Naive thymus-derived CD4-positive, alpha-beta T cell (primary cell): ENCODE results near the gene CYP2B6. TPM values are rescaled to one million over a fixed set of nuclear protein-coding genes. Genes with fewer than 3 reads are reported as not detected.
"Not testable (repeated sequence)": the region's sequence is repeated elsewhere in the genome, so short reads cannot be mapped to it uniquely, and the experiment has no call there.

Experiments
- ATAC-seq: fragments of 150-1000 bp; cut with Tn5 transposase; 2 replicates; pipeline ENCODE4 v1.10.0; 2021; ENCODE audit warnings: mild to moderate bottlenecking, moderate library complexity
- CTCF ChIA-PET: fragments of 350-600 bp; sonication (Branson Sonifier 250); formaldehyde crosslinking; loops from one replicate; lab custom pipeline; 2021; ENCODE audit warnings: antibody characterized with exemption; lab: Charles Lee
- POLR2A ChIA-PET: fragments of 350-600 bp; sonication (Branson Sonifier 250); formaldehyde crosslinking; loops from one replicate; lab custom pipeline; 2021; ENCODE audit warnings: antibody characterized with exemption, inconsistent platforms; lab: Charles Lee
- DNase-seq, 9 donors: peaks; one replicate each; pipeline versions ENCODE4 v3.0.0 to v3.0.0-alpha.2; 2020 to 2022; ENCODE audit warnings: mixed read lengths in 1 of 9
- H3K27ac ChIP-seq: one replicate; pipeline ENCODE4 v1.7.0; 2013; ENCODE audit warnings: mild to moderate bottlenecking, low read depth, low read length, moderate library complexity
- H3K27me3 ChIP-seq, 2 donors: one replicate each; pipeline ENCODE4 v1.7.0; 2013; ENCODE audit warnings: low read length in 2 of 2, mild to moderate bottlenecking in 2 of 2, moderate library complexity in 2 of 2; ENCODE audit not compliant: control insufficient read depth in 2 of 2, insufficient read depth in 2 of 2
- H3K36me3 ChIP-seq, 3 experiments: 1 replicate in 2 of 3; 2 replicates in 1 of 3; pipeline ENCODE4 v1.7.0; 2013; ENCODE audit warnings: low read length in 3 of 3, mild to moderate bottlenecking in 3 of 3, moderate library complexity in 1 of 3; ENCODE audit not compliant: insufficient read depth in 3 of 3, control insufficient read depth in 2 of 3
- H3K4me1 ChIP-seq, 2 donors: one replicate each; pipeline ENCODE4 v1.7.0; 2013; ENCODE audit warnings: low read length in 2 of 2, mild to moderate bottlenecking in 2 of 2, moderate library complexity in 1 of 2; ENCODE audit not compliant: control insufficient read depth in 2 of 2, insufficient read depth in 2 of 2
- H3K4me3 ChIP-seq: 2 replicates; pipeline ENCODE4 v1.7.0; 2013; ENCODE audit warnings: mild to moderate bottlenecking, low read length
- H3K9me3 ChIP-seq, 3 experiments: 1 replicate in 2 of 3; 2 replicates in 1 of 3; pipeline ENCODE4 v1.7.0; 2013; ENCODE audit warnings: low read length in 3 of 3; ENCODE audit not compliant: control insufficient read depth in 2 of 3
- H3K27ac Mint-ChIP-seq, 9 donors: one replicate each; pipeline ENCODE4 v1.8.0; 2020 to 2022; ENCODE audit warnings: mixed read lengths in 9 of 9, mild to moderate bottlenecking in 8 of 9, moderate library complexity in 5 of 9, inconsistent platforms in 2 of 9
- H3K27me3 Mint-ChIP-seq, 5 donors: one replicate each; pipeline ENCODE4 v1.8.0; 2021 to 2022; ENCODE audit warnings: mixed read lengths in 5 of 5, mild to moderate bottlenecking in 1 of 5
- H3K36me3 Mint-ChIP-seq, 5 donors: one replicate each; pipeline ENCODE4 v1.8.0; 2020 to 2022; ENCODE audit warnings: mixed read lengths in 5 of 5, mild to moderate bottlenecking in 3 of 5, inconsistent platforms in 1 of 5
- H3K4me1 Mint-ChIP-seq, 7 donors: one replicate each; pipeline ENCODE4 v1.8.0; 2020 to 2022; ENCODE audit warnings: mixed read lengths in 7 of 7, mild to moderate bottlenecking in 3 of 7, inconsistent platforms in 1 of 7
- H3K4me3 Mint-ChIP-seq, 10 donors: one replicate each; pipeline ENCODE4 v1.8.0; 2020 to 2022; ENCODE audit warnings: mild to moderate bottlenecking in 10 of 10, mixed read lengths in 10 of 10, moderate library complexity in 6 of 10, inconsistent platforms in 2 of 10
- H3K9me3 Mint-ChIP-seq, 11 donors: one replicate each; pipeline ENCODE4 v1.8.0; 2020 to 2022; ENCODE audit warnings: mixed read lengths in 11 of 11, mild to moderate bottlenecking in 4 of 11, inconsistent platforms in 1 of 11, moderate library complexity in 1 of 11
- intact Hi-C, 2 donors: fragments of 100-400 bp; cut with micrococcal nuclease; formaldehyde crosslinking; loops; one replicate each; pipeline ENCODE4 v1.15.1; 2023
- polyA plus RNA-seq, 2 donors: library from polyadenylated mRNA; unstranded; fragments of 300-500 nt; fragmentation: Illumina TruSeq; gene quantifications; one replicate each; pipeline ENCODE4 v1.2.3, GENCODE V29; 2021
- total RNA-seq, 6 experiments: library from RNA in 5 of 6; stranded (reverse) in 5 of 6; gene quantifications; 1 replicate in 5 of 6; 2 replicates in 1 of 6; pipeline ENCODE4 v1.2.3 and lab custom pipeline; 2021 to 2026

Gene CYP2B6
- total and polyA plus RNA-seq, 7 experiments from 2014 or later: not detected

DNA sequence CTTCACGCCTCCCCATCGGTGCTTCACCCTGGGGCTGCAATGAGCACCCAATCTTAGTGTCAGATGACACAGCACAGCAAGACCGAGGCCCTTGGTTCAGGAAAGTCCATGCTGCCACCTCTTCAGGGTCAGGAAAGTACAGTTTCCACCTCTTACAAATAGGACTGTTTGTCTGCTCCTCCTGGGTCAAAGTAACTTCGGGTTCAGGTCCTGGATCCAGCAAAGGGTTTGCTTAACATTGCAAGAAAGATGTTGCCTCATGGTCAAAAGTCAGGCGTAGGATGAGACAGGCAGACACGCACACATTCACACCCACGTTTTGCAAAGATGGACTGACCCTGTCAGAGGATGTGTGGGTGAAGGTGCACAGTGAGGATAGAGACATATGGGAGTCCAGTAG lies 1.6 kb upstream of the CYP2B6 start:
- H3K9me3 Mint-ChIP-seq: peaks cover 0 to 25% (median 6%) of the 10 kb centered on the region in 11 donors
- H3K9me3 ChIP-seq: peaks cover 0 to 3% (median 0%) of the 10 kb centered on the region in 3 experiments
- intact Hi-C loops: no loop called here
- ATAC-seq (no peak), DNase-seq (no peak)
- H3K4me3 ChIP-seq: no peak overlapping the region
- H3K36me3 ChIP-seq: no peaks in the 10 kb centered on the region
- POLR2A ChIA-PET: no interaction called here
- H3K4me1 Mint-ChIP-seq: no peaks in the 10 kb centered on the region
- CTCF ChIA-PET: no interaction called here
- H3K27me3 ChIP-seq: no peaks in the 10 kb centered on the region
- H3K27me3 Mint-ChIP-seq: peaks cover 0 to 17% (median 12%) of the 10 kb centered on the region in 5 donors
- H3K36me3 Mint-ChIP-seq: peaks cover 0 to 7% (median 3%) of the 10 kb centered on the region in 5 donors
- no peak overlapping the region for H3K27ac ChIP-seq
- no peak overlapping the region for H3K27ac Mint-ChIP-seq
- H3K4me3 Mint-ChIP-seq: no peak overlapping the region
- H3K4me1 ChIP-seq: no peaks in the 10 kb centered on the region

GRCh38 chr19:40995355-40995754 lies 4.3 kb downstream of the CYP2B6 start:
- Histone ChIP-seq H3K9me3 (no peaks in the 10 kb centered on the region), H3K4me3 (no peak overlapping the region), H3K36me3 (no peaks in the 10 kb centered on the region), H3K27ac (no peak overlapping the region), H3K4me1 (no peaks in the 10 kb centered on the region), H3K27me3 (no peaks in the 10 kb centered on the region)
- peaks cover 0 to 9% (median 9%) of the 10 kb centered on the region in 5 donors for H3K27me3 Mint-ChIP-seq
- POLR2A ChIA-PET: no interaction called here
- intact Hi-C loops: no loop called here
- H3K4me1 Mint-ChIP-seq: no peaks in the 10 kb centered on the region
- peaks cover 0 to 4% (median 3%) of the 10 kb centered on the region in 5 donors for H3K36me3 Mint-ChIP-seq
- no peak overlapping the region for H3K4me3 Mint-ChIP-seq
- DNase-seq: no peak
- H3K27ac Mint-ChIP-seq: no peak overlapping the region
- peaks cover 0 to 17% (median 5%) of the 10 kb centered on the region in 11 donors for H3K9me3 Mint-ChIP-seq
- no peak for ATAC-seq
- CTCF ChIA-PET: no interaction called here

- Mint-ChIP-seq H3K9me3 (peaks cover 0 to 17% (median 3%) of the 10 kb centered on the region in 11 donors), H3K27me3 (peaks cover 5 to 14% (median 7%) of the 10 kb centered on the region in 5 donors)
- H3K36me3 ChIP-seq, H3K4me1 Mint-ChIP-seq, ATAC-seq, DNase-seq, H3K9me3 ChIP-seq, H3K27ac Mint-ChIP-seq, CTCF ChIA-PET, H3K4me1 ChIP-seq, H3K27me3 ChIP-seq, H3K27ac ChIP-seq, H3K36me3 Mint-ChIP-seq, H3K4me3 ChIP-seq, H3K4me3 Mint-ChIP-seq, intact Hi-C loops, POLR2A ChIA-PET: not testable (repeated sequence)
Measured at GRCh38 chr19:40999018-40999417, 7.9 kb downstream of the CYP2B6 start.

GRCh38 chr19:41000310-41000737 lies 9.2 kb downstream of the CYP2B6 start:
- peaks cover 0 to 17% (median 3%) of the 10 kb centered on the region in 11 donors for H3K9me3 Mint-ChIP-seq

GRCh38 chr19:41001243-41001971 lies 10.3 kb downstream of the CYP2B6 start:
- Histone ChIP-seq H3K27me3 (no peaks in the 10 kb centered on the region), H3K4me1 (no peaks in the 10 kb centered on the region), H3K9me3 (no peaks in the 10 kb centered on the region), H3K27ac (no peak overlapping the region), H3K4me3 (no peak overlapping the region), H3K36me3 (no peaks in the 10 kb centered on the region)
- intact Hi-C loops: no loop called here
- peaks cover 0 to 4% (median 3%) of the 10 kb centered on the region in 5 donors for H3K36me3 Mint-ChIP-seq
- peaks cover 9 to 25% (median 19%) of the 10 kb centered on the region in 5 donors for H3K27me3 Mint-ChIP-seq
- H3K27ac Mint-ChIP-seq: peak overlapping the region in 1 of 9 donors; percentile 3
- ChIA-PET POLR2A (no interaction called here), CTCF (interaction anchor here (0.6 kb wide), 1 partner anchor 845 kb away, joined by 3 read pairs; no protein-coding TSS in a partner anchor)
- H3K4me3 Mint-ChIP-seq: no peak overlapping the region
- H3K4me1 Mint-ChIP-seq: peaks cover 0 to 2% (median 0%) of the 10 kb centered on the region in 7 donors
- DNase-seq: no peak
- peaks cover 0 to 17% (median 3%) of the 10 kb centered on the region in 11 donors for H3K9me3 Mint-ChIP-seq
- ATAC-seq: no peak

More at GRCh38 chr19:41000310-41000737, 9.2 kb downstream of the CYP2B6 start:
- Histone ChIP-seq H3K27ac (no peak overlapping the region), H3K4me1 (no peaks in the 10 kb centered on the region), H3K9me3 (no peaks in the 10 kb centered on the region), H3K27me3 (no peaks in the 10 kb centered on the region), H3K36me3 (no peaks in the 10 kb centered on the region), H3K4me3 (no peak overlapping the region)
- H3K36me3 Mint-ChIP-seq: peaks cover 0 to 4% (median 3%) of the 10 kb centered on the region in 5 donors
- peaks cover 10 to 25% (median 15%) of the 10 kb centered on the region in 5 donors for H3K27me3 Mint-ChIP-seq
- intact Hi-C loops: no loop called here
- H3K4me3 Mint-ChIP-seq: no peak overlapping the region
- peaks cover 0 to 2% (median 0%) of the 10 kb centered on the region in 7 donors for H3K4me1 Mint-ChIP-seq
- ATAC-seq: no peak
- POLR2A ChIA-PET: no interaction called here
- CTCF ChIA-PET: interaction anchor here (0.5 kb wide), 1 partner anchor 561 kb away, joined by 3 read pairs; no protein-coding TSS in a partner anchor
- DNase-seq: no peak
- peak overlapping the region in 1 of 9 donors; percentile 56 for H3K27ac Mint-ChIP-seq

DNA sequence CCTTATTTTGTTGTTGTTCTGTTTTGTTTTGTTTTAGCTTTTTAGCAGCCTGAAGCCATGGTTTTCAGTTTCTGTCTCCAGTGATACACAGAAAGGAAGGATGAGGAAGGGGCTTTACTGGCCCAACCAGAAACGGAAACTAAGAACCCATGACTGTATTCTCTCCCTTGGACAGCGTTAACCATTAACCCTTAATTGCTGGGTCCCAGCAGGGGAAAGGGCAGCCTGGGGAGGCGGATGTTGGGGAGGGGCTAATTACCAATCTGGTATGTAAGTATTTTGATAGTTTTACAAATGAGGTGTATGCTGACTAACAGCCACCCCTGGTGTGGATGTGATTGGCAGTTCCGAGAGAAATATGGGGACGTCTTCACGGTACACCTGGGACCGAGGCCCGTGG lies 12.6 kb downstream of the CYP2B6 start:
- H3K27ac ChIP-seq, H3K4me1 Mint-ChIP-seq, POLR2A ChIA-PET, H3K27ac Mint-ChIP-seq, CTCF ChIA-PET, H3K36me3 ChIP-seq, H3K9me3 ChIP-seq, ATAC-seq, H3K4me3 Mint-ChIP-seq, H3K27me3 ChIP-seq, H3K4me3 ChIP-seq, H3K4me1 ChIP-seq, H3K36me3 Mint-ChIP-seq, DNase-seq, intact Hi-C loops: not testable (repeated sequence)
- Mint-ChIP-seq H3K9me3 (peaks cover 0 to 11% (median 3%) of the 10 kb centered on the region in 11 donors), H3K27me3 (peaks cover 16 to 29% (median 21%) of the 10 kb centered on the region in 5 donors)
